Glomerular visceral epithelial cell (primary cell): ENCODE data around the gene KLC4.

ENCODE experiments used
- DNase-seq: peaks from one replicate; pipeline ENCODE4 v3.0.0-alpha.2; 2016; ENCODE audit errors: extremely low spot score

Gene KLC4

DNA sequence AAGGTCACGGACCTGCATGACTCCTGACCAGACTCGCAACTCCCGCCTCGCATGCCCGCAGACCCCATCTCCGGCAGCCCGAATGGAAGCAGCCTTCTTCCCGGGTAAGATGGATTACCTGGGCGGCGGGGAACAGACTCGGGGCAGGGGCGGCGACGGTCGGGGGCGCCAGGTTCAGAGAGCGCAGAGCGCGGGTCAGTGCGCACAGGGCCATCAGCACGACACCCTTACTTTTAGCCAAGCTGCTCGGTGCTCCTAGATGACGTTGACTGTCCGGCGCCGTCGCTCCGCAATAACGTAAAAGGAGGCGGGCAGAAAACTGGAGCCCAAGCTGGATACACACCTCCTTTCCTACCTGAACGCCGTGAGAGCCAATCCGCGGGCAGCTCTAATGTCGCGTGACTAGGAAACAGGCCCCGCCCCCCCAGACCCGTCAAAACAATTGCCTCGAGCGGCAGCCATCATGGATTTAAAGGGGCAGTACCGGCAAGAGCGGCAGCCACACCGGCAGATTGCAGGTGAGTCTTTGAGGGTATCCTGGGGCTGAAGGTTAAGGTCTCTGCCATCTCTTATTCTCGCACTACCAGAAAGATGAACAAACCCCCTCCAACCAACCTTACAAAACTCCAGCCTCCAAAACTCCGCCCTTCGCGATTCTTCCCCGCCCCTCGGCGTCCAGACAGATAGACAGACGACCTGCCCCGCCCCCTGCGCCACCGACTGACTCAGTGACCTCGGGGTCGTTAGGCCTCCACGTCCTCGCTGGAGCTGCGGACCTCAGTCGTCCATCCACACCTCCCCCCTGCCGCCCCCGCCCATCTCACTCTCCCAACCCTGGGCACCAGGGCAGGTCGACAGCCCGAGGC lies at the start of gene KLC4, which contains the start of gene MRPL2:
TSS of gene KLC4 (plus strand) at position 464 of the 866 bp plus-strand sequence. CDS start 1,705 bp downstream, outside the sequence.
TSS of gene MRPL2 (minus strand) at position 267 of the 866 bp plus-strand sequence. CDS start at position 214, 53 bp downstream.
- DNase-seq, result peak; percentile 98

DNA sequence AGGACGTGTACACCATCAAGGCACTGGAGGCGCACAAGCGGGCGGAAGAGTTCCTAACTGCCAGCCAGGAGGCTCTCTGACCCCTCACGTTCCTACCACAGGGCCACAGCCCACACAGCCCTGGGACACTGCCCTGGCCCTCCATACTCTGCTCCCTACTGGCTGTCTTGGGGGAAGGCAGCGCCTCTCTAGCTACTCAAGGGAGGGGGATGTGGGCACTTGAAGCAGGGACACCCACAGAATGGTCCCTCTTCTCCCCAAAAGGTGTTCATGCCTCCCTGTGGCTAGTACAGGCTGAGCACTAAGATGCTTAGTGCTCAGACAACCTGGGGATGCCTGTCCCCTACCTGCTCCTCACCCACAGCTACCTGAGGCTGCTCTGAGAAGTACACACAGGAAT lies 48.2 kb upstream of the KLC4 start:
- DNase-seq, result no peak

DNA sequence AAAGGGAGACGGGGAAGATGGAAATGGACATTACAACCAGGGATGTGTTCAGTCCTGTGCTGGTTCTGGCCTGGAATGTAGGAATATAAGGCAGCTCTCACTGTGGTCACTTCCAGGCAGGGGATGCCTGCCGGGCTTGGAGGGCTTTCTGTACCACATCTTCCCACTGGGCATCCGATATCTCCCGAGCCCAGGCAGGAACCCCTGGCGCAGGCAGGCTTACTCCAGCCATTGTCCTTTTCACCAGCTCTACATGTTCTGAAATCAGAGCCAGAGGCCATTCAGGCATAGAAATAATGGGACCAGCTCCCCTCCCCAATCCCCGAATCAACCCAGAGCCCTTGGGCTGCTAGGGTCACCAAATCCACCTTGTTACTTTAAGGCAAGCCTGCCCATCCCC lies 47.1 kb upstream of the KLC4 start:
- no peak for DNase-seq

DNA sequence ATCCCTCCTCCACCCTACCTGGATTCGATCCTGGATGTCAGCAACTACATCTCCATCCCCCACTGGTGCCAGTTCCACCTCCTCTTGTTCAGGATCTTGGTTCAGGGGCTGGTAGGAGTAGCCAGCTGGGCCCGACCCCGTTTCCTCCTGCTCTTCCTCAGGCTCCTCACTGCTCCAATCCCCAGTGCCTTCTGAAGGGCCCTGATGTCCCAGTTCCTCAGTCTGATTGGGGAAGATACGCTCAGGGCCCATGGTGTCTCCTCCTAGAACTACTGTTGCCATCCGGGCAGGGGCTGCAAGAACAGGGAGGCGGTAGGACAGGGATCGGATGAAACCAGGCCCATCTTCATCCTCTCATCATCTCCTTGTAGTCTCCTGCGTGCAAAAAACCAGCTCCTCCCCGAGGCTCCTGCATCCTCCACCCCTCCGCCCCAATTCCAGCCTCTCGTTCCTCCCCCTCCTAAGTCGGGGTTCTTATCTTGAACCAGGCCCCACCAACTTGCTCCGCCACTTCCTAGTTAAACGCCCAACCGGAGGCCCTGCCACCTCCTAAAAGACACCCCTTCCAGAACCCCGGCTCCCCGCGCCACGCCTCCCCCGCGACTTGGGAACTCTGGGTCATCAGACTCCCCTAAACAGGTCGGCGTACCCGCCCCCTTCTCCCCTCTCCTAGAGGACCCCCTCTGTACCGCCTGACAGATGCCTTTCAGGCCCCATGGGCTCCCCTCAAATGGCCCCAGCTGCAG lies 46.2 kb upstream of the KLC4 start:
- DNase-seq, result peak; percentile 52

DNA sequence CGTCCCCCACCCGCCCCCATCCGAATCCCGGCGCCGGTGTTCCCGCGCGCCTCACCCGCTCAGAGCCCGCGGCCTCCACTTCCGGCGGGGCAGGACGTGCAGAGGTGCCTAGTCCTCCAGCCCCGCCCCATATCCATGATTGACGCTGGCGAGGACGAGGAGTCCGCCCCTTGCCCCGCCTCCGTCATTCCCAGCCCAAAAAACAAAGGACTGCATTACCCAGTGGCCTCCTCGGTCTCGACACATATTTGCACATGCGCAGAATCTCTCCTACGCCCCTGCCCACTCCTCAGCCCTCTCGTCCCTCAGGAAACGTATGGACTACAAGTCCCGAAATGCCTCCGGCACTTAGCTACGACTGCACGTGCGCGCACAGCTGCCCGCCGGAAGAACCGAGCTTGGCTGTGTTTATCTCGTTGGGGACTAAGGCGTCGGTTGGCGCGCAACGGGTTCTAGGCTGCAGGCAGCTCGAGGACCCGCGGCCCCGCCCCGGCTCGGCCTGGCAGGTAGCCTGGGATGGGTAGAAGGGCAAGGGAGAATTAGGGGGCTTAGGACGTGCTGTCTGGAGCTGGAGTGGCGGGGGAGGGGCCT lies 45.5 kb upstream of the KLC4 start, which contains the start of the genes KLHDC3 and MEA1:
TSS of gene KLHDC3 (plus strand) at position 407 of the 591 bp plus-strand sequence. CDS start 2,944 bp downstream, outside the sequence.
TSS of gene MEA1 (minus strand) at position 104 of the 591 bp plus-strand sequence. CDS start 133 bp downstream, outside the sequence.
- peak; percentile 100 for DNase-seq

DNA sequence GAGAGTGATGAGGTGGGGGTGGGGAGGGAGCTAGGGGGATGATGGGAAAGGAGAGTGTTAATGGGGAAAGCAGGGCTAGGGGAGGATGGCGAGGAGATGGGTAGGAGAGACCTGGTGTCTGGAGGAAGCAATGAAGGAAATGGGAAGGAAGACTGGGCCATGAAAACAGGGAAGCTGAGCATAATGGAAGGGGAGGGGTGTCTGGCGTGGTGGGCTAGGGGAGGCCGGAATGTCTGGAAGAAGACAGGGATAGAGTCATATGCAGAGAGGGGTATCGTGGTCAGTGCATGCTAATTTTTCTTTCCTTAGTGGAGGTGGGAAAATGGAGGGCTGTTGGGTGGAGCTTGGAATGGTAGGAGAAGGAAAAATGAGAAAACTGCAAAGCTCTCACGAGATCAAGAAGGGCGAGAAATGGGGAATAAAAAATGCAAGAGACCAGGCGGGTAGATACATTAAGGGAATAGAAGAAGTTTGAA lies 45.0 kb upstream of the KLC4 start:
- DNase-seq, result no peak

DNA sequence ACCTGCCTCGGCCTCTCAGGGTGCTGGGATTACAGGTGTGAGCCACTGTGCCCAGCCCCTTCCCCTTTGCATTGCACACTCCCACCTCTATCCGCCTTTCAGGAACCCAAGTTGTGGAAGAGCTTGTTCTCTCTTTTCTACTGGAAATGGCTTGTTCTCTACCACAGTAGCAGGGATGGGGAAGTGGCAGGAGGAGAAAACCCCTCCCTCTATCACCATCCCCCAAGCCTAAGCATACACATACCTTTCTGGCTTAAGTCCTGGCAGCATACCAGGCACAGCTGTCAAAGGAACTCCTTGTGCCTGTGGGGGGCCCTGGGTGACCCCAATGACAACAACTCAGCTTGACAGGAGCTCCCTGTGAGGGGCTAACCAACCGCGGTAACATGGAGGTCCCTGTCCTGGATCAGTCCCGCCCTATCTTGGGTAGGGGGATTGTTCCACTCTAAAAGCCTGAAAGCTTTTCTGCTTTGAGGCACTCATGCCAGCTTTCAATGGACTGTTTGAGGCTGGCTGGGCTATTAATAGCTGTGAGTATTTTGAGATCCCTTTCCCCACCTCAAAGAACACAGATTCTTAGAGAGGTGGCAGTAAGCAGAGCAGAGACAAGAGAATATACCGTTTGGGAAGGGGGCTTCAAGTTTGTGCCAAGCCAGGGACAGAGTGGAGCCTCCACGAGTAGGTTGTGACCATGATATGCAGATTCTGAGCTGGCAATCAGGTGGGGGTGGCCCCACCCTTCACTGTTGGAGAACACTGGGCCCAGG lies 43.1 kb upstream of the KLC4 start:
- DNase-seq, result no peak

DNA sequence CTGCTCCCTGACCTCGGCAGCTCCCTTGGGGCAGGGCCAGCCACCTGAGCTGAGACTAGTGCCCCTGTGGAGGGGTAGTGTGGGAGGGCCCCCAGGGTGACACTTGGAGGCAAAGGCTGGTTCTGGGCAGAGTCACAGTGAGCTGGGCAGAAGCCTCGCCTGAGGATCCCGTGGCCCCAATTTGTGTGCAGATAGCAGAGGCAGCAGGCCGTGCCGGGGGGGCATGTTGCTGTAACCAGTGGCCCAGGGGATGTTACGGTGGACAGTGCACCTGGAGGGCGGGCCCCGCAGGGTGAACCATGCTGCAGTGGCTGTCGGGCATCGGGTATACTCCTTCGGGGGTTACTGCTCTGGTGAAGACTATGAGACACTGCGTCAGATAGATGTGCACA lies 42.5 kb upstream of the KLC4 start:
- no peak for DNase-seq

DNA sequence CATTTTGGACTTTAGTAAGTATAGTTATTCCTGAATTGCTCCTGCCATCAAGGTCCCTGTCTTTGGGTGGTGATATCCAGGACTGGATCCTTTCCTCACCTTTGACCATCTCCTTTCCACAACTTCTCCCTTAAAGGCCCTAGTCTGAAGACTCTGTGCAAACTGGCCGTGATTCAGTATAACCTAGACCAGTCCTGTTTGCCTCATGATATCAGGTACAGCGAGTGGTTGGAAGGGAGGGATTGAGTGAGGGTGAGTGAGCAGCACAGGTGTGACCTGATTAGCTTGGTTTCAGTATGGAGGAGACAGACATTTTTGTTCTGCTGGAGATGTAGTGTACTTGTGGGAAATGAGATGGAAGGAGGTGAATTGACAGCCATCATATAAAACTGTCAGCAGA lies 40.3 kb upstream of the KLC4 start:
- no peak for DNase-seq

DNA sequence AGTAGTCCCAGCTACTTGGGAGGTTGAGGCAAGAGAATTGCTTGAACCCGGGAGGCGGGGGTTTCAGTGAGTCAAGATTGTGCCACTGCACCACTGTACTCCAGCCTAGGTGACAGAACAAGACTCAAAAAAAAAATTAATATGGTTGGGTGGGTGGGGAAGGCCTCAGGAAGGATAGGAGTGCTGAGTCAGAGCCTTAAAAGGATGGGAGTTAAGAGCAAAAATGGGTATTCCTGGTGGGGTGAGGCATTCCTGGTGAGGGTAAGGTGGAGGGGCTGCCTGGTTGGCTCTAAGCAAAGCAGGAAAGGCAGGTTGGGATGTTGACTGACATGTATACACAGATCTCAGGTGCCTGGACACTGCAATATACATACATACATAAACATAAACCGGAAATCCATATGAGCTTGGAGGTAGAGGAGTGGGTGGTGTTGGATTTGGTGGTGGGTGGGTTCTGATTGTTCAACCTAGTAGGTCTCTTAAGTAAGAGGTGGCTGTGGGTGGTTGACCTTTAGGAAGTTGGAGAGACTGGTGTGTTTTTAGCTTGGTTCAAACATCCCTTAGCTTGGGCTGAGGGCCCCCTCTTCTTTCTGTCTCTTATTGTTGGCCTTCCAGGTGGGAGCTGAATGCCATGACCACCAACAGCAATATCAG lies 39.3 kb upstream of the KLC4 start:
- DNase-seq, result no peak

DNA sequence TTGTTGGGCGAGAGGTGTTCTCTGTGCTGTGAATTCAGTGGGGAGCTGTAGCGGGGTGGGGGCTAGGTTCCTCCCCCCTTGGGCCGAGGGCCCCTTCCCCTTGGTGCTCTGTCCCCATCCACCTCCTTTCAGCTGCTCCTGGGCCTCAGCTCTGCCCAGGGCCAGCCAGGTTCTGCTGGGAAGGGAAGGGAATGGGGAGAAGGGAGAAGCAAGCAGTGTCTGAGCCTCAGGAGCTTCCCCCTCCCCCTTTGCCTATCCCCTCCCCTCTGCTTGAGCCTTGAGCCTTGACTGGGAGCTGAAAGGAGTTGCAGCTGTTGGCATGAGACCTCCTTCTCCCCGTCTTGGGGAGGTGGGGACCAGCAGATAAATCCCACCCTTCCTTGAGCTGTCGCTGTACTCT lies 38.6 kb upstream of the KLC4 start:
- DNase-seq, result peak; percentile 20

DNA sequence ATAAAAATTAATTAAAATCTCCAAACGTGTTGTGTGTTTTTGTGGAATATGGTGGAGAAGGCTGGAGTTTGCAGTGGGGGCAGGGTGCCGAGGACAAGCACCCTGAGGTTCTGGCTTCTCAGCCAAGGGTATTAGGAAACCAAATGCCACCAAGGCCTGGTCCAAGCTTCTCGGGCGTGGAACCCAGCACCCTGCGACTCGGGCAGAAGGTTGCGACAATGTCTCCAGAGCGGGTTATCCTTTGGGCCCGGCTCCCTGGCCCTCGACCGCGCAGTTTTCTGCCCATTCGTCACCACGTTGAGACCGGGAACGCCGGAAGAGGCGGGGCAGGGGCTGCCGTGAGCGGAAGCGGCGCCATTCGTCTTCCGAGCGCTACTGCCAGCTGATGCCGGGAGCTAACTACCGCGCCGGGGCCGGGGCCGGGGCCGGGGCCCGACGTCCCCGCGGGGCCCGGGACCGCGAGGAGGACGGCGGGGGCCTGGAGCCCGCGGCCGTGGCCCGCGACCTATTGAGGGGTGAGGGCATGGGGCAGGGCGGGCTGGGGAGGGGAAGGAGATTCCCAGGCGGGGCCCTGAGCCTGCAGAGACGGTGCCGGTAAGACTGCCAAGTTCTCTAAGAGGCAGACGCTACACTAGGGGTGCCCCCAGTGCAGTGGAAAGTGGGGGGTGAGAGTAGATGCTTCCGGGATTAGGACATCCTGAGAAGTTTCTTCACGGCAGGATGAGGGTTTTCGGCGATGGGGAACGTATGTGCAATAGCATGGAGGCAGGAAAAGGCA lies 38.0 kb upstream of the KLC4 start, which contains the start of gene RRP36:
TSS of gene RRP36 (plus strand) at position 354 of the 778 bp plus-strand sequence. CDS start at position 386, 32 bp downstream.
- DNase-seq, result peak; percentile 75

DNA sequence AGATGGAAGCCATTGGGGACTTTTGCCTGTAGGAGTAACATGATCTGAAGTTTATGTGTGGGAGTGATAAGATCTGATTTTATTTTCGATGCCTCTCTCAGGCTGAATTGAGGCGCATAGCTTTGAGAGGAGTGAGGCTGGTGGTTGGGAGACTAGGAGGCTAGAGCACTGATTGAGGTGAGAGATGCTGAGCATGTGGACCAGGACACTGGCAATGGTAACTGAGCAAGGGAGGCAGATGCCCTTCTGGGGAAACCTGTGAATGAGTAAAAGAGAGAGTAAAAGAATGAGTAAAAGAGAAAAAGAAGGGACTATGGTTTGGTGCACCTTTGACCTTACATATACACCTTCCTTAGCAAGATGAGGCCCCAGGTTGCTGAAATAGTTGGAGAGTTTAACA lies 35.0 kb upstream of the KLC4 start:
- DNase-seq, result no peak

DNA sequence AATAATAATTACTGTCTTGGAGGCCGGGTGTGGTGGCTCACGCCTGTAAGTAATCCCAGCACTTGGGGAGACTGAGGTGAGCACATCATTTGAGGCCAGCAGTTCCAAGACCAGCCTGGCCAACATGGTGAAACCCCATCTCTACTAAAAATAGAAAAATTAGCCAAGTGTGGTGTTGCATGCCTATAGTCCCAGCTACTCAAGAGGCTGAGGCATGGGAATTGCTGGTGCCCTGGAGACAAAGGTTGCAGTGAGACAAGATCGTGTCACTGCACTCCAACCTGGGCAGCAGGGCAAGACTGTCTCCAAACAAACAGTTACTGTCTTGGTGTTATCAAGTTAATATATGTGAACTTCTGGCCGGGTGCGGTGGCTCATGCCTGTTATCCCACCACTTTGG lies 33.1 kb upstream of the KLC4 start:
- DNase-seq, result no peak

DNA sequence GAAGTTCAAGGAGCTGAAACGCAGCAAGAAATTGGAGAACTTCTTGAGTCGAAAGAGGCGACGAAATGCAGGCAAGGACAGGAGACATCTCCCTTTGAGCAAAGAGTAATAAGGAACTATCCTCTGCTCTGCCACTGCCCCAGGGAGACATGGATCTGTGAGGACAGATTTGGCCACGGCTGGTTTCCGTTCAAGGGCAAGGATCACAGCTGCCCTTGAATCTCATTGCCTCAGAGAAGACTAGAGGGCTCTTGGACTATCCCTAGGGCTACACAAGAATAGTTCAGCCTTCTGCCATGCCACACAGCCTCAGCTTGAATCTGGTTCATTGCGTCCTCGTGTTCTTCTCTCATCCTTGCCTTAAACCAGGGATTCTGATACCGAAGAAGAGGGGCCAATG lies 30.3 kb upstream of the KLC4 start:
- no peak for DNase-seq

DNA sequence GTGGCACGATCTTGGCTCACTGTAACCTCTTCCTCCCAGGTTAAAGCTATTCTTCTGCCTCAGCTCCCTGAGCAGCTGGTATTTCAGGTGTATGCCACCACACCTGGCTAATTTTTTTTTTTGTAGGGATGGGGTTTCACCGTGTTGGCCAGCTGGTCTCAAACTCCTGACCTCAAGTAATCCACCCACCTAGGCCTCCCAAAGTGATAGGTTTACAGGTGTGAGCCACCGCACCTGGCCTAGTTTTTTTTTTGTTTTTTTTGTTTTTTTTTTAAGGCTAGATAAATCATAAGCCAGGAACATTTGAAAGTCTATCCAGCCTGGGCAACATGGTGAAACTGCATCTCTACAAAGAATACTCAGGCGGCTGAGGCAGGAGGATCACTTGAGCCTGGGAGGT lies 27.1 kb upstream of the KLC4 start:
- DNase-seq, result no peak

DNA sequence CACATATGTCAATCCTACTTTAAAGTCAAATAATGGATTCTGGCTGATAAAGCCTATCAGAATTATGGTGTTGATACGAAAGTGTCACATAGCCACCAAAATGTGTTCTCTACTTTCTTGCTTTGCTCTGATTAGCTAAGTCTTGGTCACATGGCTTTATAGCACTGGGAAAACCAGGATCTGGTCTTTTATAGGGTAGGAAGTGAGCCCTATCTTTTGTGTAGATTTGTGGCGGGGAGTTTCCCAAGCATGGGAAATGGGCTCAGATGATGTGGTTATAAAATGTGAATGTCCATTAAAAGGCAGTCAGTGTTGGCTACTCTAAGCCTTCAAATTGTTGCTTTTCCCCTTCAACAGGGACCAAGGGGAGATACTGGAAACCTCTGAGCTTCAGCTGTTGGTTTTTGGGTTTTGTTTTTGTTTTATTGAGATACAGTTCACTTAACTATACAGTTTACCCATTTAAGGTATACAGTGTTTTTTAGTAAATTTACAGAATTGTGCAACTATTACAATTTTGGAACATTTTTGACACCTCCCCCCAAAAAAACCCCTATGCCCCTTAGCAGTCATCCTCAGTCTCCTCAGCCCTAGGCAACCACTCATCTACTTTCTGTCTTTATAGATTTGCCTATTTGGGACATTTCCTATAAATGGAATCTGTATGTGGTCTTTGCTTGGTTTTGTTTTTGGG lies 25.8 kb upstream of the KLC4 start:
- no peak for DNase-seq

DNA sequence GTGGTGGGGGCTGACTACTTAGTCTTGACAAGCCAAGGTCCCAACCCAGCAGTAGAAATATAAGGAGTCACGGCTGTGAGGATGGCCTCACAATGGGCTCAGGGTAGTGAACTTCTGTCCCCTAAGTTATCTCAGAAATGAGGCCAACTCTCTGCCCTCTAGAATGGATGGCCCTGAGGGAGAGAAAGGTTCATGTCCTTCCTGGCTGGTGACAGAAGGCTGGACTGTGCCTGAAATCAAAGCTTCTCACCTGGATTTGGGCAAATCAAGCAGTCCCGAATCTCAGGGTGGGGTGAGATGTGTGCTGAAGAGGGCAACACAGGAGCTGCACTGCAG lies 25.3 kb upstream of the KLC4 start:
- no peak for DNase-seq

DNA sequence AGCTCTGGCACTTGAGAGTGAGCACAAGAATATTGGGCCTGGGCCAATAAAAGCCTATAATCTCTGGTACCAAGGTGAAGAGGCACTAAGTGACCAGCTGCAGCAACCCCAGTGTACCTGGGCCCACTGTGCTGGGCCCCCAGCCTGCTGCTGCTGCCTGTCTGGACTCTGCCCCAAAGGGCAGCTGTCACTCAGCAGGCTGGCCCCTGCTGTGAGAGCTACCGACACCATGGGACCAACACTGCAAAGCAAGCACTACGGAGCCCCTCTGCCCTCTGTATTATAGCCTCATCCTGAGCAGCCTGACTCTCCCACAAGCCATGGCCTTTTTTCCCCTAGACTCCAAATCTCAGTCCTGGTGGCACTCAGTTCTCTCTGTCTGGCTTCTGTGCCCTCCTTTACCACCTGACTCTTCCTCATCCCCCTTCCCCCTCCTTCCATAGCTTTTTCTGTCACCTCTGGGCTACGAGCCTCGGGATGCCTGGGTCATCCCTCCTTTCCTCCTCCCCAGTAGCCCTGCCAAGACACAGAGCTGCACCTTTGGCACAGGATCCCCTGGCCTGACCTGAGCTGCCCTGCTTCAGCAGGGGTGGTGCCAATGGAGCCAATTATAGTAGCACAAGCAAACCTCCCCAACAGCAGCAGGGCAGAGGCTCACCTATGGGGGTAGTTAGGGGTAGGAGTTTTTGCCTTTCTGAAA lies 23.8 kb upstream of the KLC4 start:
- DNase-seq, result no peak
